ENCODE measurements around the gene ACSL6.

The ACSL6 gene

DNA sequence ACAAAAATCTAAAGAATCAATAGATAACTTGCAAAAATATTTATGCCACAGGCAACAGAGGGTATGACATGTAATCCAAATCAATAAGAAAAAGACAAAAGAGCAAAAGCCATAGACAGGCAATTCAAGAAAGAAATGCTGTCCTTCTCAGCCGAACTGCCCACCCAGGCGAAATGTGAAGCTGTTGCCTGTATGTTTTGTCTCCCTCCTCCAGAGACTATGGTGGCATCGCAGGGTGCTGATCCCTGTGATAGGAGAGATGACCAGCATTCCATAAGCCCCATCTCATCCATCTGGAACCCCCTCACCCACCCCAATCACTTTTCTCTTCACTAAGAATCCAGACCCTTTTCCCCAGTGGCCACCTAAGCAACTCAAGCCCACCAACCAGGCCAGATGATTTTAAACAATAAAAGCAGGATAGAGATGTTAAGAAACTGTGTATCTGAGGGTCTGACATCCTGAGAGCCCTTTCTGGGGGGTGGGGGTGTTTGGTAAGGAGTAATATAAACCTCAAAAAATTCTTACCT is 5.3 kb upstream of the ACSL6 start:
- no peak for DNase-seq

- DNase-seq: no peak
Observed at GRCh38 chr5:132013711-132014110, 2.3 kb upstream of the ACSL6 start.

DNA sequence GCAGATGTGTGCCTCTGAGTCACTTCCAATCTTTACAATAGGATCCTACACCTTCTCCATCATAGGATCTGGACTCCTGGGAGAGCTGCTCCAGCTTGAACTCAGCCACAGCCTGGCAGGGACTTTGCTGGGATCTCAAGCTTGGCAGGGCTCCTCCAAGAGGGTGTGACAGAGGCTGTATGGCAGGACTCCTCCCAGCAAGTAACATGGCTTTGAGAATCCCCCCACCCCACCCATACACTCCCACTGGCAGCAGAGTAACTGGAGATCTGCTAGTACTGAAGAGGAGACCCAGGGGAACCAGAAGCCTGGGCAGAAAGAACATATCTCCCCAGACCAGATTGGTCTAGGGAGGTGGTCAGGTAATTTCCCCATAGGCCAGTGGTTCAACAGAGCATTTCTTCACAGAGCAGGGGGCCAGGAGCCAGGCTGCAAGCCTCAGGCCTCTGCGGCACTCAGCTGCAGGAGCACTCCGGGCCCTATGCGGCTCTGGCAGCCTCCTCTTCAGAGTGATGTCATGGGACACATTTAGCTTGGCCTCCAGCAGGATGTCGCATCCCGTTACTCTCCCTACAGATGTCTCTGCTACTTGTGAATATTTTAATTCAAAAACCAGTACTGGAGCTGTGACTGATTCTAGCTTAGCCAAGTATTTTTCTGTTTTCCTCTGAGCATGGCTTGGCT is 1.7 kb upstream of the ACSL6 start:
- no peak for DNase-seq

DNA sequence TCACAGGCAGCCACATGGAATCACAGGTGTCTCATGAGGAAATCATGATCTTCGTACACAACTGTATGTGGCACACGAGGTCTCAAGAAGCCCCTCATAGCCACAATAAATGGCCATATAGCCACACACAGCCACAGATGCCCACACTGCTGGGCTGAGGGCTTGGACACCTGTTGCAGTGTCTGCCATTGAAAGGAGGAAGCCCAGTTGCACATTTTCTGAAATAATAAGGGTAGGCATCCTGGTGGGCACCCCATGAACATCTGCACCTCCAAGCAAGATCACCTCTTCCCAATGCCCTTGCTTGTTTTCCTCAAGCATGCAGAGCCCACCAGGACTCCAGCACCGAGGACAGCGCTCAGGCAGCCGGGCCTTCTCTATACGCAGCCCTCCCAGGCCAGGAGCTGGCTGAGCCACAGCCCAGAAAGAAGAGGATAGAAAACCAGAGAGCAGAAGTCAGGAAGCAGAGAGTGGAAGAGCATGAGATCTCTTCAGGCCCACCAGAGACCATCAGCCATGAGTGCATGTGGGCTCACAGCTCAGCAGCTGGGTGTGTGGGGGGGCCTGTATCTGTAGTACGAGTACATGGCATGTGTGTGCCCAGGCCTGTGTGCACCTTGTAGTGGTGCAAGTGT is 1.0 kb upstream of the ACSL6 start:
- DNase-seq: peak; percentile 37 to 69 (median 52)

DNA sequence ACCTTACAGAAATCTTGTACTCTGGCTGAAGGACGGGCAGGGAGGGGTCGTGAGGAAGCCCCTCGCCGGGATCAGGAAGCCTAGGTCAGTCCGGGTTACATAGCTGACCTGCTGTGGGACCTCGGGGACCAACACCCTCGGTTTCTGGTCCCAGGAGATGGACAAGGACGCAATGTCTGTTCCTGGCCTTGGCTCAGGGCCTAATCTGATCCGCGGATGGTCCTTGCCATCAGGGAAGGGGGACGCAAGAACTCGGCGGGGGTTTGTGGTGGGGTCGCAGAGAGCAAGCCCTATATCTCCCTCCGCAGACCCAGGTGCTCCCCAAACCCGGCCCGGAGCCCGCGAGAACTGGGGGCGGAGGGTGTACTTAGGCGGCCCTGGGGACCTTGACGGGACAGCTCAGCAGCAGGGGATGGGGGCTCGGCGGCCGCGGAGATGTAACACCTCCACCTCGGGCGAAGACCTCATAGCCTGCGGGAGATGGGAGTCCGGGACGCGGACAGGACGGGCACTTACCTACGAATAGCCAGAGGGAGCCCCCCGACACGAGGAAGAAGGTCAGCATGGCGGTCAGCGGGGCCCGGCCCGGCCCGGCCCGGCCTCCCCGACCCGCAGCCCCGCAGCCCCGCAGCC is 353 bp downstream of the ACSL6 start:
- DNase-seq: no peak

DNA sequence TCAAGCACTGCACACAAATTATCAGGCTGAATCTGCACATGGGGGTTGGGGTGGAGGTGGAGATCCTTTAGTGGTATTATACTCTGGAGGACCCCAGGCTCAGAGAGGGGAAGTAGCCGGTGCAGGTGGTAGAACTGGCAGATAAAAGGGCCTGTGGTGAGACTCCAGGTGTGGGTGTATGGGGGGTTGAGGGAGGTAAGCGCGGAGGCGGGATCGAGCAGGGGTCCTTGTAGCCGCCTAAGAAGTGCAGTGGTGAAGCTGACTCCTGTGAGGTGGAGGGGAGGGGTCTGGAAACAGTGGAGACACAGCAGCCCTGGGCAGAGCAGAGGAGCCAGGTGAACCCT is 841 bp downstream of the ACSL6 start:
- DNase-seq: no peak

- no peak for DNase-seq
Observed at GRCh38 chr5:132009706-132010405, 1.6 kb downstream of the ACSL6 start.

GRCh38 chr5:132008961-132009680 is 2.3 kb downstream of the ACSL6 start:
- DNase-seq: no peak

DNA sequence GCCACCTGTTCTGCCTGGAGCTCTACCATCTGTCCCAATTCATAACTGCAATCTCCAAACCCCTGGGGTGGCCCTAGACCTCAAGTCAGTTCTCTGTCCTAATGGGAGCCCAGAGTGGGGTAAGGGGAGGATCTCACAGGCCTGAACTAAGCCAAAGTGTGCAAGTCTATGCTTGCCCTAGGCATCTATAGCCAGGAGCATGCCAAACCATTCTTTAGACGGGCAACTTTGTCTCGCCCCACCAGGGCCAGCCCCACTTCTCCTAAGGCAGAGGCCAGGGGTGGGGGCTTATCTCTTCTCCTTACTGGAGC is 3.3 kb downstream of the ACSL6 start:
- DNase-seq: no peak

- peak; percentile 90 to 93 (median 93) for DNase-seq
Observed at GRCh38 chr5:132007399-132008162, 3.9 kb downstream of the ACSL6 start.

DNA sequence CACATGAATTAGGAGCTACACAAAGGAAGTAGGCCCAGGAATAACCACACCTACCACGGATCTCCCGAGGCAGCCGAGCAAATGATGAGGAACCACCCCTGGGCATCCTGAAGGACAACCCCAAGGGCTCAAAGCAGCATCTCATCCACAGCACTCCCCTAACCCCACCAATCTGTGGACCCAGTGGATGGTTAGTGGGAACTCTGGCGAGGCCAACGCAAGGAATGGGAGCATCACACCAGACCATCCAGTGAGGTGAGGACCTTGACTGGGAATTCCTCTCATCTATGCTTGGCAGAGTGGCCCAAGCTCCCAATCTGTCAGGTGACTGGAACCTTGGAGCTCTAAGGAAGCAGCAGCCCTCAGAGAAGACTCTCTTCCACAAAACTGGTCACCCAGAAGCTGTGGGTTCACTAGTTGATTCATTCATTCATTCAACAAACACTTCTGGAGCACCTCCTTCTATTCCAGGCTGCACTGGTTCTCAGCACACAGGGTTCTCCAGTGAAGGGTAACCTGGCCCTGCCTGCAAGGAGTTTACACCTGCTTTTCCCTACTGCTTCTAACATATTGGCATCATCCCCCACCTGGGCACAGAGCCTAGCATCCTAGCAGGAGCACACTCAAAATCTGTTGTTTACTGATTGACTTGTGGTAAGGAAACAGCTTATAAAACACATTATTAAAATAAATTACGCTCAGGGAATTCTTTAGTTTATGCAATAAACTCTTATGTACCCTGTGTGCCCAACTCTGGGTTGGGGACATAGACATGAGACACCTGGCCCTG is 4.9 kb downstream of the ACSL6 start:
- no peak for DNase-seq

- no peak for DNase-seq
Observed at GRCh38 chr5:132005591-132005990, 5.9 kb downstream of the ACSL6 start.

DNA sequence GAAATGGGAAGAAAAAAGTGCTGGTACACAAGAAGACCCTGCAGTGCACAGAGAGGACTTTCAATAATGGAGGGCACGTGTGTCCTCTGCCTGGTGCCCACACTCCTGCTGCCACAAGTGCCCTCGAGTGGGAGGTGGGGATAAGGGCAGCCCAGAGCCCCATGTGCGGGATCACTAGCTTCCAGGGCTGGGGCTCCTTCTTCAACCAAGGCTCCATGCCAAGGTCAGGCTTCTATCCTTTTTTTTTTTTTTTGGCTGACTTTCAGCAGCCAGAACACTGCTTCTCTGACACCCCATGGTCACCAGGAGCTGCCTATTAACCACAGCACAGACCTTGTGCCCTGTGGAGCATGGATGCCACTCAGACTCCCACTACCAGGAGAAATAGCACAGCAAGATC is 7.5 kb downstream of the ACSL6 start:
- DNase-seq: no peak

- no peak for DNase-seq
Observed at GRCh38 chr5:132003170-132003744, 8.2 kb downstream of the ACSL6 start.

- DNase-seq: no peak
Observed at GRCh38 chr5:132002757-132003156, 8.7 kb downstream of the ACSL6 start.

DNA sequence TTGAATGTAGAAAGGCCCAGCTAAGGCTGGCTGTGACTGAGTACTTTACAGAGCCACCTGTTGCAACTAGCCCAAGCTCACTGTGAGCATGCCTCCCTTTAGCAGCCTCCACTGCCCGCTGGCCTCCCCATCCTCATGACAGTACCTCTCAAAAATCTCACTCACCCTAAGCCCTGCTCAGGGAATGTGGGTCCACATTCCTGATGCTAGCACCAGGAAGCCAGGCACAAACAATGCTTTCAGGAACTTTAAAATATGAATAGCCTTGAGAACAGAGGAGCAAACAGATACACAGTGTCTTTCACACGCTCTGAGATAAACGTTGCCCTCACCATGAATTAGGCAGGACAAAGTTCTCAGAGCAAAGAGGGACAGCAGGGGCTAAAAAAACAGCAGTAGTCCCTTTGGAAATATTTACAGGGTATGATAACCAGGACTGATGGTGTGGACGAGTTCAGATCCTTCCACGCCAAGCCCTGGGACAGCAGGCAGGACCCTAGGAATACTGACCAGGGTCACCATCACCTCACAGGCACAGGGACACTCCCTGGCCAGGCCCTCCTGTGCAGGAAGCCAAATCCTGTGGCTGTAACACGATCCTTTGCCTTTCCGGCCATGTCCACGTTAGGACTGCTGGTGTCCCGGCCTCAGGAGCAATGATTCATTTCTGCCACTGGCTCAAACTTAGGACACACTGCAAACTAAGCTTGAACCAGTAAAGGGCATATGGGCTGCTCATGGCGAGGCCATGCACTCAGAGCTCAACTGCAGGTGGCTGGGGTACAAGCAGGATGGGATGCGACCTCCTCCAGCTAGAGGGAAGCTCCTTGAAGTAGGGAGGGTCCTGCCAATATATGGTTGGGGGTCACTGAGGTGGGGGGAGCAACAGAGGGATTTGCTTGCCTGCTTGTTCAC is 9.6 kb downstream of the ACSL6 start:
- DNase-seq: no peak

DNA sequence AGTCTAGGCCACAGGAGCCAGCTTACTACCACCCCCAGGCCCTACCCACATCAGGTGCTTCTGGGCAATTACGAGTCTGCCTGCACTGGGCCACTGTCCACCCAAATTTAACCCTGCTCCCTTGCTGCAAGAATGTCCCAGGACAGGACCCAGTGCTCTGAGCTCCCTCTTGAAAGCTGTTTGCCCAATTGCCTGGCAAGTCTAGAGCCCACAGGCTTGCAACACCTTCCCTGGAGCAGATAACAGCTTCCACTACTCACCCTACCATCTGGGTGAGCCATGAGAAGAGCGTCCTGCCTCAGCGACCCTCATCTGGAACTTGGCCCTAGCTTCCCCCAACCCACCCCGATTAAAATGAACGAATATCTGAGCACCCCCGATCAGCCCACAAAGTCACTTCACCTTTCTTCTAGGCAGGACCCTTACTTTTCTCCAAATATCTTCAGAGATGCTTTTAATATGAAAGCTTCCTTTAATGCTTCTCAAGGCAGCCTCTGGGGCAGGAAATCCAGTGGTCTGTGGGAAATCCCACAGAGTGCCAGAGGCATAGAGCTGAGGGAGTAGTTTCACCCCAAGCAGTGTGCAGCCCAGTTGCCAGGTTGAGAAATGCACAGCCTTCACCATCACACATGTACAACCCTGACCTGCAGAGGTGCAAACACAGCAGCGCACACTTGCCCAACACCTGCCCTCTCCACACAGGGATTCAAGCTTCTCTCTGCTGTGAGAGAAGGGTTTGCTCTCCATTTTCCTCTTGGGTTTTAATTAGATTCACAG is 10.6 kb downstream of the ACSL6 start:
- no peak for DNase-seq

DNA sequence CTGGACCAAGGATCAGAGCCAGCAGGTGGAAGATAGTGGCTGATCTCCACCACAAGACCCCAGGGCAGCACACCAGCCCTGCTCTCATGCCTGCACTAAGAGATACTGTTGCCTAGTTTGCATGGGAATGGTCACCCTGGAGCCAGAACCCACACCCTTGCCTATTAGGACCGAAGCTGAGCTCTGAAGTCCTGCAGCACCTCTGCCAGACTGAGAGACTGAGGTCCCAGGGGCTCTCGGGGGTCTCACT is 11.3 kb downstream of the ACSL6 start:
- no peak for DNase-seq
